SKM-1 treated with dmso at 0.1 percent for 144 hours (cell line): Measurements from ENCODE around the gene NEK3.
"Not testable (repeated sequence)": the region's sequence is repeated elsewhere in the genome, so short reads cannot be mapped to it uniquely, and the experiment has no call there.

Experiments
- DNase-seq: peaks from one replicate; lab custom pipeline; 2025; ENCODE audit not compliant: unreplicated experiment; lab: John Stamatoyannopoulos, UW

The NEK3 gene

GRCh38 chr13:52170828-52171391 is 11.5 kb upstream of the NEK3 start:
- not testable (repeated sequence) for DNase-seq

- no peak for DNase-seq
These were observed 10.4 kb upstream of the NEK3 start for GRCh38 chr13:52169839-52170238.

GRCh38 chr13:52165411-52165810 is 6.0 kb upstream of the NEK3 start:
- no peak for DNase-seq

GRCh38 chr13:52164989-52165388 is 5.6 kb upstream of the NEK3 start:
- no peak for DNase-seq

- not testable (repeated sequence) for DNase-seq
These were observed 4.5 kb upstream of the NEK3 start for GRCh38 chr13:52163878-52164277.

- no peak for DNase-seq
These were observed 3.1 kb upstream of the NEK3 start for GRCh38 chr13:52162279-52163101.

- DNase-seq: no peak
These were observed 1.8 kb upstream of the NEK3 start for GRCh38 chr13:52161181-52161646.

- no peak for DNase-seq
These were observed 1.1 kb upstream of the NEK3 start for GRCh38 chr13:52160506-52160905.

GRCh38 chr13:52160053-52160452 is 656 bp upstream of the NEK3 start:
- DNase-seq: no peak

- no peak for DNase-seq
These were observed 703 bp downstream of the NEK3 start for GRCh38 chr13:52158629-52159158.

GRCh38 chr13:52156724-52157261 is 2.6 kb downstream of the NEK3 start:
- DNase-seq: no peak

GRCh38 chr13:52155177-52155576 is 4.2 kb downstream of the NEK3 start:
- no peak for DNase-seq

- DNase-seq: no peak
These were observed 12.2 kb downstream of the NEK3 start for GRCh38 chr13:52147225-52147624.

- no peak for DNase-seq
These were observed 18.1 kb downstream of the NEK3 start for GRCh38 chr13:52141299-52141698.

- DNase-seq: no peak
These were observed 21.9 kb downstream of the NEK3 start for GRCh38 chr13:52137489-52137888.

GRCh38 chr13:52136763-52137162 is 22.6 kb downstream of the NEK3 start:
- DNase-seq: no peak

GRCh38 chr13:52130641-52131040 is 28.8 kb downstream of the NEK3 start:
- DNase-seq: no peak

GRCh38 chr13:52128714-52129700 is 30.4 kb downstream of the NEK3 start, which contains the start of gene NEK5:
Gene NEK5 (minus strand): TSS chr13:52129073. CDS start chr13:52127482, 1,591 bp downstream.
- DNase-seq: peak; percentile 47

- peak; percentile 54 for DNase-seq
These were observed 31.4 kb downstream of the NEK3 start for GRCh38 chr13:52127783-52128702.

- no peak for DNase-seq
These were observed 32.0 kb downstream of the NEK3 start for GRCh38 chr13:52127378-52127777.
